GM12892 (cell line): ENCODE data around the gene PPP2R3B.

Experiments used
- POLR2A ChIP-seq: IDR thresholded peaks from 2 replicates; pipeline ENCODE4 v1.6.1; 2011; ENCODE audit warnings: low read depth, low read length, control low read depth
- TAF1 ChIP-seq: IDR thresholded peaks from 2 replicates; pipeline ENCODE4 v1.6.1; 2011; ENCODE audit warnings: low read depth, mild to moderate bottlenecking, control low read depth, low read length, borderline replicate concordance

- TF ChIP-seq POLR2A (no peak), TAF1 (no peak)
Measured at GRCh38 chrX:311156-312129, 75.3 kb downstream of the PPP2R3B start.
